CD8-positive, alpha-beta memory T cell (primary cell): ENCODE results near the gene ACSS1. TPM values are rescaled to one million over a fixed set of nuclear protein-coding genes. Genes with fewer than 3 reads are reported as not detected.
A peak's percentile ranks its signal among the peaks of the same experiment; 100 is the strongest.

ENCODE experiments used
- CTCF ChIA-PET: fragments of 350-600 bp; sonication (Branson Sonifier 250); formaldehyde crosslinking; loops from one replicate; lab custom pipeline; 2021; ENCODE audit warnings: antibody characterized with exemption; lab: Charles Lee
- POLR2A ChIA-PET: fragments of 350-600 bp; sonication (Branson Sonifier 250); formaldehyde crosslinking; loops from one replicate; lab custom pipeline; 2021; ENCODE audit warnings: antibody characterized with exemption; lab: Charles Lee
- DNase-seq, 5 donors: peaks; one replicate each; pipeline versions ENCODE4 v3.0.0 to v3.0.0-alpha.2; 2020 to 2022; ENCODE audit warnings: mixed read lengths in 1 of 5
- H3K27ac ChIP-seq: one replicate; pipeline ENCODE4 v1.7.0; 2013; ENCODE audit warnings: low read depth, mild to moderate bottlenecking, low read length, moderate library complexity
- H3K27me3 ChIP-seq: 2 replicates; pipeline ENCODE4 v1.7.0; 2013; ENCODE audit warnings: low read length, mild to moderate bottlenecking; ENCODE audit not compliant: insufficient read depth, poor library complexity, severe bottlenecking
- H3K36me3 ChIP-seq: 2 replicates; pipeline ENCODE4 v1.7.0; 2013; ENCODE audit warnings: mild to moderate bottlenecking, low read length, moderate library complexity; ENCODE audit not compliant: insufficient read depth
- H3K4me1 ChIP-seq: 2 replicates; pipeline ENCODE4 v1.7.0; 2013; ENCODE audit warnings: mild to moderate bottlenecking, low read length, moderate library complexity; ENCODE audit not compliant: insufficient read depth
- H3K4me3 ChIP-seq: 2 replicates; pipeline ENCODE4 v1.7.0; 2013; ENCODE audit warnings: mild to moderate bottlenecking, low read length
- H3K9me3 ChIP-seq: 2 replicates; pipeline ENCODE4 v1.7.0; 2013; ENCODE audit warnings: mild to moderate bottlenecking, low read length
- H3K27ac Mint-ChIP-seq, 8 donors: one replicate each; pipeline ENCODE4 v1.8.0; 2020 to 2021; ENCODE audit warnings: mixed read lengths in 8 of 8, mild to moderate bottlenecking in 6 of 8, inconsistent platforms in 3 of 8, moderate library complexity in 3 of 8
- H3K27me3 Mint-ChIP-seq, 2 donors: one replicate each; pipeline ENCODE4 v1.8.0; 2020 to 2021; ENCODE audit warnings: mixed read lengths in 2 of 2, mild to moderate bottlenecking in 1 of 2, moderate library complexity in 1 of 2
- H3K36me3 Mint-ChIP-seq, 3 donors: one replicate each; pipeline ENCODE4 v1.8.0; 2020 to 2021; ENCODE audit warnings: mixed read lengths in 3 of 3, inconsistent platforms in 1 of 3, mild to moderate bottlenecking in 1 of 3
- H3K4me1 Mint-ChIP-seq, 3 donors: one replicate each; pipeline ENCODE4 v1.8.0; 2020 to 2021; ENCODE audit warnings: mixed read lengths in 3 of 3, inconsistent platforms in 1 of 3, mild to moderate bottlenecking in 1 of 3
- H3K4me3 Mint-ChIP-seq, 7 donors: one replicate each; pipeline ENCODE4 v1.8.0; 2020 to 2021; ENCODE audit warnings: mixed read lengths in 7 of 7, mild to moderate bottlenecking in 6 of 7, moderate library complexity in 4 of 7, inconsistent platforms in 2 of 7
- H3K9me3 Mint-ChIP-seq, 5 donors: one replicate each; pipeline ENCODE4 v1.8.0; 2020 to 2022; ENCODE audit warnings: mixed read lengths in 5 of 5, mild to moderate bottlenecking in 3 of 5, moderate library complexity in 2 of 5, inconsistent platforms in 1 of 5
- polyA plus RNA-seq: library from polyadenylated mRNA; unstranded; fragments of 300-500 nt; fragmentation: Illumina TruSeq; gene quantifications from one replicate; pipeline ENCODE4 v1.2.3, GENCODE V29; 2021
- total RNA-seq, 2 experiments: library from RNA; stranded (reverse); gene quantifications; one replicate each; pipeline ENCODE4 v1.2.3, GENCODE V29; 2021

ACSS1 gene
- total and polyA plus RNA-seq, 3 experiments from 2014 or later = 24.5 to 59.6 (median 24.8) TPM

GRCh38 chr20:24987873-24988835 is 69.8 kb downstream of the ACSS1 start:
- POLR2A ChIA-PET = interaction anchor here (0.6 to 1.0 kb wide), 4 partner anchors 26 to 70 kb away, joined by 3 read pairs; partner anchors contain the start of gene ACSS1
- Mint-ChIP-seq H3K36me3 (peaks cover 4 to 55% (median 11%) of the 10 kb centered on the region in 3 donors), H3K9me3 (no peaks in the 10 kb centered on the region), H3K4me1 (peaks cover 90 to 94% (median 93%) of the 10 kb centered on the region in 3 donors), H3K4me3 (peak overlapping the region; percentile 27 to 95 (median 68)), H3K27ac (peak overlapping the region; percentile 58 to 100 (median 94)), H3K27me3 (peaks cover 0 to 4% of the 10 kb centered on the region in 2 donors)
- Histone ChIP-seq H3K4me3 (no peak overlapping the region), H3K4me1 (peaks cover 75% of the 10 kb centered on the region), H3K36me3 (peaks cover 9% of the 10 kb centered on the region), H3K27ac (no peak overlapping the region), H3K9me3 (no peaks in the 10 kb centered on the region), H3K27me3 (no peaks in the 10 kb centered on the region)
- CTCF ChIA-PET = interaction anchor here (1.5 kb wide), 1 partner anchor 191 kb away, joined by 3 read pairs; no protein-coding TSS in a partner anchor
- DNase-seq = no peak

DNA sequence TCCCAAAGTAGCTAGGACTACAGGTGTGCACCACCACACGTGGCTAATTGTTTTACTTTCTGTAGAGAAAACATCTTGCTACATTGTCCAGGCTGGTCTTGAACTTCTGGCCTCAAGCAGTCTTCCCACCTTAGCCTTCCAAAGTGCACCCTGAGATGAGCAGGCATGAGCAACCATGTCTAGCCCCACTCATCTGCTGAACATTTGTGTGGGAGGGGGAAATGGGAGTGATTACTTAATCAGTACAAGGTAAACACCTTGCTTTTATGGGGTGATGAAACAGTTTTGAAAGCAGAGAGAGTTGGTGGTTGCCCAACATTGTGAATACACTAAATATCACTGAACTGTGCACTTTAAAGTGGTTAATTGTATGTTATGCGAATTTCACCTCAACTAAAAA is 70.7 kb downstream of the ACSS1 start:
- Histone ChIP-seq H3K4me3 (no peak overlapping the region), H3K27ac (no peak overlapping the region), H3K9me3 (no peaks in the 10 kb centered on the region), H3K27me3 (no peaks in the 10 kb centered on the region), H3K4me1 (peaks cover 78% of the 10 kb centered on the region), H3K36me3 (peaks cover 9% of the 10 kb centered on the region)
- H3K36me3 Mint-ChIP-seq = peaks cover 9 to 59% (median 14%) of the 10 kb centered on the region in 3 donors
- H3K9me3 Mint-ChIP-seq = no peaks in the 10 kb centered on the region
- CTCF ChIA-PET = no interaction called here
- H3K27ac Mint-ChIP-seq = peak overlapping the region in 7 of 8 donors; percentile 45 to 99 (median 87)
- H3K4me1 Mint-ChIP-seq = peaks cover 91 to 99% (median 96%) of the 10 kb centered on the region in 3 donors
- H3K27me3 Mint-ChIP-seq = peaks cover 0 to 2% of the 10 kb centered on the region in 2 donors
- H3K4me3 Mint-ChIP-seq = peak overlapping the region in 6 of 7 donors; percentile 5 to 69 (median 46)
- POLR2A ChIA-PET = no interaction called here
- no peak for DNase-seq

GRCh38 chr20:24986436-24987015 is 71.4 kb downstream of the ACSS1 start:
- Histone ChIP-seq H3K27ac (no peak overlapping the region), H3K36me3 (peaks cover 9% of the 10 kb centered on the region), H3K27me3 (no peaks in the 10 kb centered on the region), H3K4me3 (no peak overlapping the region), H3K4me1 (peaks cover 80% of the 10 kb centered on the region), H3K9me3 (no peaks in the 10 kb centered on the region)
- H3K27ac Mint-ChIP-seq = peak overlapping the region; percentile 59 to 99 (median 90)
- peaks cover 0 to 2% of the 10 kb centered on the region in 2 donors for H3K27me3 Mint-ChIP-seq
- H3K9me3 Mint-ChIP-seq = no peaks in the 10 kb centered on the region
- ChIA-PET POLR2A (no interaction called here), CTCF (no interaction called here)
- H3K4me3 Mint-ChIP-seq = peak overlapping the region in 5 of 7 donors; percentile 24 to 58 (median 25)
- peaks cover 9 to 58% (median 15%) of the 10 kb centered on the region in 3 donors for H3K36me3 Mint-ChIP-seq
- H3K4me1 Mint-ChIP-seq = peaks cover 95 to 100% (median 100%) of the 10 kb centered on the region in 3 donors
- DNase-seq = no peak

DNA sequence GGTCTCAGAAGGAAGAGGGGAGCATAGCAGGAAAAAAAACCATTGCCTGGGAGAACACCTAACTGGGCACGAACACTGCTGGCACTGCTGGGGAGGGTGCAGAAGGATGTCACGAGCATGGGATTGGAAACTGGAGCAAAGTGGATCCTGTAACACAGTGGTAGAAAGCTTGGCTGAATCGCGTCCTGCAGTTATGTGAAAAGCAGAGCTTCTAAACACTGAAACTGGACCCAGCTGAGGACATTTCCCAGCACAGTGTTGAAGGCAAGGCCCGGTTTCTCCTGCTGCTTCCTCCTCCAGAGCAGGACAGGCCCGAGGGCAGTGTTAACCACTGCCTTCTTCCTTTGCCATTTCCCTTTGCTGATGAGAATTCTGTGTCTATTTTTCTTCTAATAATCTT is 72.1 kb downstream of the ACSS1 start:
- H3K36me3 ChIP-seq = peaks cover 9% of the 10 kb centered on the region
- no peak overlapping the region for H3K27ac ChIP-seq
- ChIA-PET POLR2A (no interaction called here), CTCF (no interaction called here)
- Mint-ChIP-seq H3K9me3 (no peaks in the 10 kb centered on the region), H3K4me3 (peak overlapping the region; percentile 24 to 83 (median 58)), H3K27me3 (peaks cover 0 to 2% of the 10 kb centered on the region in 2 donors), H3K4me1 (peaks cover 95 to 100% (median 100%) of the 10 kb centered on the region in 3 donors), H3K27ac (peak overlapping the region; percentile 43 to 98 (median 88)), H3K36me3 (peaks cover 13 to 62% (median 20%) of the 10 kb centered on the region in 3 donors)
- H3K9me3 ChIP-seq = no peaks in the 10 kb centered on the region
- DNase-seq = no peak
- H3K4me1 ChIP-seq = peaks cover 79% of the 10 kb centered on the region
- no peak overlapping the region for H3K4me3 ChIP-seq
- H3K27me3 ChIP-seq = no peaks in the 10 kb centered on the region

GRCh38 chr20:24984961-24985640 is 72.8 kb downstream of the ACSS1 start:
- Histone ChIP-seq H3K27ac (no peak overlapping the region), H3K9me3 (no peaks in the 10 kb centered on the region), H3K27me3 (no peaks in the 10 kb centered on the region), H3K4me1 (peaks cover 72% of the 10 kb centered on the region), H3K4me3 (no peak overlapping the region), H3K36me3 (peaks cover 11% of the 10 kb centered on the region)
- H3K4me1 Mint-ChIP-seq = peaks cover 89 to 100% (median 99%) of the 10 kb centered on the region in 3 donors
- no peaks in the 10 kb centered on the region for H3K9me3 Mint-ChIP-seq
- H3K27me3 Mint-ChIP-seq = peaks cover 0 to 2% of the 10 kb centered on the region in 2 donors
- CTCF ChIA-PET = no interaction called here
- H3K27ac Mint-ChIP-seq = peak overlapping the region; percentile 43 to 98 (median 88)
- POLR2A ChIA-PET = no interaction called here
- peak overlapping the region; percentile 24 to 83 (median 58) for H3K4me3 Mint-ChIP-seq
- peaks cover 18 to 67% (median 19%) of the 10 kb centered on the region in 3 donors for H3K36me3 Mint-ChIP-seq
- DNase-seq = no peak

DNA sequence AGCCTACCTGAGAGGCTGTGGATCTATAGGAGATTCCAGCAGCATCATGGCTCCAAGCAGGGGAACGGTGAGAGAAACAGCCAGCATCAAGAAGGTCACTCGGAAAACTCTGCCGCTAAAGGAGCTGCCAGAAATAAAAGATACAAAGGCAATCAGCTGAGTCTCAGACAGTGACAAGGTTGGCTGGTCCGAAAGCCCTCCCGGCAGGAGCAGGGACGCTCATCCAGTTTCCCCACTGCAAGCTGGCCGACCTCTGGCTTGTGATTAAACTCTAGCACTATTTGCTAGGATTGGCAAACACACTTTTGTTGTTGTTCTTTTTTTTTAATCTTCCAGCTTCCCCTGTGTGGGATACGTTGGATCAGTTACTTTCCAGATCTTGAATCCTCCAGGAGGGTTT is 74.0 kb downstream of the ACSS1 start:
- Histone ChIP-seq H3K36me3 (peaks cover 17% of the 10 kb centered on the region), H3K4me1 (peaks cover 60% of the 10 kb centered on the region), H3K27ac (no peak overlapping the region), H3K27me3 (no peaks in the 10 kb centered on the region), H3K9me3 (no peaks in the 10 kb centered on the region), H3K4me3 (no peak overlapping the region)
- ChIA-PET CTCF (interaction anchor here (1.3 to 1.6 kb wide), 2 partner anchors 23 to 29 kb away, joined by 3 to 4 read pairs; no protein-coding TSS in a partner anchor), POLR2A (no interaction called here)
- H3K4me3 Mint-ChIP-seq = no peak overlapping the region
- peaks cover 0 to 2% of the 10 kb centered on the region in 2 donors for H3K27me3 Mint-ChIP-seq
- peaks cover 0 to 2% (median 0%) of the 10 kb centered on the region in 5 donors for H3K9me3 Mint-ChIP-seq
- H3K4me1 Mint-ChIP-seq = peaks cover 85 to 100% (median 97%) of the 10 kb centered on the region in 3 donors
- H3K36me3 Mint-ChIP-seq = peaks cover 27 to 71% (median 29%) of the 10 kb centered on the region in 3 donors
- no peak for DNase-seq
- peak overlapping the region in 6 of 8 donors; percentile 50 to 98 (median 90) for H3K27ac Mint-ChIP-seq

DNA sequence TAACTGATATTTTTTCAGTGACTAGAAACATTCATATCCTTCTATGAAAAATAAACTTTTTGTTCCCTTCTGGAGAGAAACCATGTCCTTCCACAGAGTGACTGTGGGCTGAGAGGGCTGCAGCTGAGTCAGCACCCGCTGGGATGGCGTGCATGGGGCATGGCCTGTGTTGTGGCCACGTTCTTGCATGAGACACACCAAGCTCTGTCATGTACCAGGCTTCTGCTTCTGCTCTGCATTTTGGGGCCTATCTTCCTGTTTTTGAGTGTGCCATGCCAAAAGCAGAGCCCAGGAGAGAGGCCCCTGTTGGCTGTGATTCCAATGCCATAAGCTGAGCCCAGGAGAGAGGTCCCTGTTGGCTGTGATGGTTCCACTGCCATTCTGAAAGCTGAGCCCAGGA is 76.1 kb downstream of the ACSS1 start:
- Histone ChIP-seq H3K36me3 (peaks cover 26% of the 10 kb centered on the region), H3K27me3 (no peaks in the 10 kb centered on the region), H3K9me3 (no peaks in the 10 kb centered on the region), H3K4me1 (peaks cover 44% of the 10 kb centered on the region), H3K4me3 (no peak overlapping the region), H3K27ac (no peak overlapping the region)
- no peak for DNase-seq
- Mint-ChIP-seq H3K27me3 (no peaks in the 10 kb centered on the region), H3K9me3 (peaks cover 0 to 2% (median 0%) of the 10 kb centered on the region in 5 donors), H3K4me3 (peak overlapping the region in 6 of 7 donors; percentile 33 to 86 (median 56)), H3K4me1 (peaks cover 74 to 99% (median 97%) of the 10 kb centered on the region in 3 donors), H3K36me3 (peaks cover 39 to 83% (median 41%) of the 10 kb centered on the region in 3 donors), H3K27ac (peak overlapping the region in 7 of 8 donors; percentile 69 to 98 (median 88))
- CTCF ChIA-PET = interaction anchor here (1.8 kb wide), 1 partner anchor 32 kb away, joined by 6 read pairs; the partner anchor contains the start of gene CST7
- POLR2A ChIA-PET = no interaction called here
